Liver (tissue), 9 donors: ENCODE results near the gene FNDC1. TPM values are rescaled to one million over a fixed set of nuclear protein-coding genes. Genes with fewer than 3 reads are reported as not detected.

Experiments
- DNase-seq: peaks from one replicate; pipeline ENCODE4 v3.0.0-alpha.2; 2017; ENCODE audit warnings: low spot score
- H3K27ac ChIP-seq, 2 donors: one replicate each; pipeline ENCODE4 v1.7.0; 2013; ENCODE audit warnings: inconsistent platforms in 2 of 2, low read length in 2 of 2, control low read depth in 1 of 2, low read depth in 1 of 2, mild to moderate bottlenecking in 1 of 2
- H3K27me3 ChIP-seq, 4 donors: one replicate each; pipeline versions ENCODE4 v1.6.1 to v1.7.0; 2013; ENCODE audit warnings: low read length in 3 of 4, inconsistent platforms in 1 of 4, mild to moderate bottlenecking in 1 of 4, moderate library complexity in 1 of 4; ENCODE audit not compliant: control insufficient read depth in 4 of 4, insufficient read depth in 4 of 4
- H3K36me3 ChIP-seq, 4 donors: one replicate each; pipeline versions ENCODE4 v1.6.1 to v1.7.0; 2013; ENCODE audit warnings: low read length in 3 of 4, mild to moderate bottlenecking in 3 of 4, low read depth in 1 of 4, moderate library complexity in 1 of 4; ENCODE audit not compliant: control insufficient read depth in 4 of 4, insufficient read depth in 3 of 4
- H3K4me1 ChIP-seq, 4 donors: one replicate each; pipeline versions ENCODE4 v1.6.1 to v1.7.0; 2013; ENCODE audit warnings: low read length in 3 of 4, mild to moderate bottlenecking in 3 of 4, moderate library complexity in 1 of 4; ENCODE audit not compliant: control insufficient read depth in 4 of 4, insufficient read depth in 4 of 4
- H3K4me3 ChIP-seq, 3 donors: one replicate each; pipeline versions ENCODE4 v1.6.1 to v1.7.0; 2013; ENCODE audit warnings: low read length in 3 of 3, control low read depth in 1 of 3, low read depth in 1 of 3, mild to moderate bottlenecking in 1 of 3
- H3K9ac ChIP-seq, 2 donors: one replicate each; pipeline ENCODE4 v1.7.0; 2013; ENCODE audit warnings: low read length in 2 of 2, mild to moderate bottlenecking in 2 of 2, moderate library complexity in 2 of 2, control low read depth in 1 of 2, low read depth in 1 of 2
- H3K9me3 ChIP-seq, 4 donors: one replicate each; pipeline versions ENCODE4 v1.6.1 to v1.7.0; 2013; ENCODE audit warnings: low read length in 3 of 4; ENCODE audit not compliant: control insufficient read depth in 4 of 4
- ATF3 ChIP-seq: IDR thresholded peaks from 2 replicates; pipeline ENCODE4 v1.6.1; 2016; ENCODE audit warnings: antibody characterized with exemption
- CTCF ChIP-seq: fragments of 150-350 bp; IDR thresholded peaks from 2 replicates; pipeline ENCODE4 v1.5.1; 2017; ENCODE audit warnings: improper control_type of control experiment, low read depth, low read length; ENCODE audit not compliant: missing input control
- EGR1 ChIP-seq, 2 donors: IDR thresholded peaks; 2 replicates each; pipeline ENCODE4 v1.6.1; 2016 to 2018; ENCODE audit warnings: antibody characterized with exemption in 2 of 2, low read depth in 2 of 2
- FOXA1 ChIP-seq: IDR thresholded peaks from 2 replicates; pipeline ENCODE4 v1.6.1; 2016; ENCODE audit warnings: antibody characterized with exemption
- FOXA2 ChIP-seq: IDR thresholded peaks from 2 replicates; pipeline ENCODE4 v1.6.1; 2016; ENCODE audit warnings: antibody characterized with exemption
- GABPA ChIP-seq, 2 donors: IDR thresholded peaks in 1 of 2; conservative IDR thresholded peaks in 1 of 2; 2 replicates each; pipeline ENCODE4 v1.6.1; 2016; ENCODE audit warnings: antibody characterized with exemption in 2 of 2, mild to moderate bottlenecking in 1 of 2, moderate library complexity in 1 of 2
- HNF4A ChIP-seq, 2 donors: conservative IDR thresholded peaks; 2 replicates each; pipeline ENCODE4 v1.6.1; 2016; ENCODE audit warnings: antibody characterized with exemption in 2 of 2, mild to moderate bottlenecking in 2 of 2
- HNF4G ChIP-seq: IDR thresholded peaks from 2 replicates; pipeline ENCODE4 v1.6.1; 2016; ENCODE audit warnings: antibody characterized with exemption
- JUND ChIP-seq, 2 donors: IDR thresholded peaks; 2 replicates each; pipeline ENCODE4 v1.6.1; 2016; ENCODE audit warnings: antibody characterized with exemption in 2 of 2
- MAX ChIP-seq: IDR thresholded peaks from 2 replicates; pipeline ENCODE4 v1.6.1; 2016; ENCODE audit warnings: antibody characterized with exemption
- NR2F2 ChIP-seq: IDR thresholded peaks from 2 replicates; pipeline ENCODE4 v1.6.1; 2016; ENCODE audit warnings: antibody characterized with exemption
- RAD21 ChIP-seq, 2 donors: IDR thresholded peaks; 2 replicates each; pipeline ENCODE4 v1.6.1; 2016; ENCODE audit warnings: antibody characterized with exemption in 2 of 2, mild to moderate bottlenecking in 2 of 2
- REST ChIP-seq: IDR thresholded peaks from 2 replicates; pipeline ENCODE4 v1.6.1; 2016; ENCODE audit warnings: antibody characterized with exemption, mild to moderate bottlenecking
- RXRA ChIP-seq, 2 donors: IDR thresholded peaks; 2 replicates each; pipeline ENCODE4 v1.6.1; 2017 to 2018; ENCODE audit warnings: antibody characterized with exemption in 2 of 2, mild to moderate bottlenecking in 1 of 2
- SP1 ChIP-seq: IDR thresholded peaks from 2 replicates; pipeline ENCODE4 v1.6.1; 2018; ENCODE audit warnings: antibody characterized with exemption, mild to moderate bottlenecking
- YY1 ChIP-seq: IDR thresholded peaks from 2 replicates; pipeline ENCODE4 v1.6.1; 2016; ENCODE audit warnings: antibody characterized with exemption, mild to moderate bottlenecking
- ZBTB33 ChIP-seq: IDR thresholded peaks from 2 replicates; pipeline ENCODE4 v1.6.1; 2016; ENCODE audit warnings: antibody characterized with exemption
- WGBS: extraction: QIAGEN DNeasy Blood & Tissue Kit; methylation state at CpG from one replicate; pipeline ENCODE4 v1.1.7; 2013; 5-methylcytosine and 5-hydroxymethylcytosine counted together
- polyA plus RNA-seq, 2 donors: library from polyadenylated mRNA; stranded (reverse) in 1 of 2; unstranded in 1 of 2; fragments of 200-250 nt in 1 of 2; fragments of >200 nt in 1 of 2; fragmentation: Nextera tagmentation in 1 of 2; extraction: Ambion mirVana in 1 of 2; gene quantifications; one replicate each; pipeline versions ENCODE4 v1.2.1 to v1.2.3, GENCODE V29; 2013 to 2015
- total RNA-seq, 2 donors: library from RNA; depleted of rRNA; stranded (reverse); fragments of >200 nt; gene quantifications; one replicate each; pipeline ENCODE4 v1.2.3, GENCODE V29; 2014
- donor health status: healthy.
- donor health status: healthy.
- donor health status: healthy.
- donor health status: healthy.
- donor health status: healthy.

Gene FNDC1
- total and polyA plus RNA-seq, 4 donors: 0.10 to 0.47 (median 0.17) TPM; not detected in 1

- Histone ChIP-seq H3K4me3 (no peak overlapping the region), H3K4me1 (peaks cover 5 to 21% (median 10%) of the 10 kb centered on the region in 4 donors), H3K9me3 (no peaks in the 10 kb centered on the region), H3K36me3 (no peaks in the 10 kb centered on the region), H3K27me3 (peaks cover 0 to 17% (median 9%) of the 10 kb centered on the region in 4 donors), H3K9ac (no peak overlapping the region), H3K27ac (no peak overlapping the region)
- no peak for TF ChIP-seq MAX
- no peak for TF ChIP-seq RXRA (IDR thresholded peaks at IDR 0.05)
- TF ChIP-seq HNF4G: no peak
- no peak for TF ChIP-seq REST
- no peak for TF ChIP-seq FOXA2
- TF ChIP-seq EGR1 (IDR thresholded peaks at IDR 0.05; ENCODE audit: low read depth in 2 of 2): no peak
- TF ChIP-seq JUND (IDR thresholded peaks at IDR 0.05): no peak
- TF ChIP-seq GABPA (IDR thresholded peaks at IDR 0.05 in 1 of 2, conservative IDR thresholded peaks at IDR 0.05 in 1 of 2): no peak
- TF ChIP-seq FOXA1: no peak
- TF ChIP-seq ATF3: no peak
- TF ChIP-seq ZBTB33: no peak
- no peak for TF ChIP-seq NR2F2
- TF ChIP-seq YY1: no peak
- WGBS: 72% methylated on average over 1 of the region's 1 CpG
- DNase-seq: no peak
Measured at GRCh38 chr6:159172091-159172491, 2.9 kb downstream of the FNDC1 start.

GRCh38 chr6:159174263-159174969, 5.2 kb downstream of the FNDC1 start:
- H3K4me3 ChIP-seq: no peak overlapping the region
- peak in 1 of 2 donors; percentile 8 for TF ChIP-seq HNF4A (conservative IDR thresholded peaks at IDR 0.05)
- TF ChIP-seq SP1: no peak
- no peak for TF ChIP-seq RXRA (IDR thresholded peaks at IDR 0.05)
- TF ChIP-seq RAD21 (IDR thresholded peaks at IDR 0.05): peak; percentile 94 to 96
- peak; percentile 86 for TF ChIP-seq CTCF
- WGBS: 13% methylated on average over 19 of the region's 19 CpGs

More at GRCh38 chr6:159174263-159174969, 5.2 kb downstream of the FNDC1 start:
- Histone ChIP-seq H3K4me1 (peaks cover 2 to 11% (median 6%) of the 10 kb centered on the region in 4 donors), H3K9me3 (no peaks in the 10 kb centered on the region), H3K27me3 (peaks cover 0 to 20% (median 8%) of the 10 kb centered on the region in 4 donors), H3K27ac (no peak overlapping the region), H3K36me3 (no peaks in the 10 kb centered on the region), H3K9ac (no peak overlapping the region)
- peak; percentile 69 for DNase-seq
